Hematopoietic multipotent progenitor cell treated with erythropoietin and hydrocortisone succinate and interleukin-3 and kit ligand, for 8 days (in vitro differentiated cells): ENCODE data around the gene PIP4K2A.
"Not testable (repeated sequence)": the region's sequence is repeated elsewhere in the genome, so short reads cannot be mapped to it uniquely, and the experiment has no call there.

Experiments used
- DNase-seq: peaks from one replicate; pipeline ENCODE4 v3.0.0-alpha.2; 2015

The PIP4K2A gene

DNA sequence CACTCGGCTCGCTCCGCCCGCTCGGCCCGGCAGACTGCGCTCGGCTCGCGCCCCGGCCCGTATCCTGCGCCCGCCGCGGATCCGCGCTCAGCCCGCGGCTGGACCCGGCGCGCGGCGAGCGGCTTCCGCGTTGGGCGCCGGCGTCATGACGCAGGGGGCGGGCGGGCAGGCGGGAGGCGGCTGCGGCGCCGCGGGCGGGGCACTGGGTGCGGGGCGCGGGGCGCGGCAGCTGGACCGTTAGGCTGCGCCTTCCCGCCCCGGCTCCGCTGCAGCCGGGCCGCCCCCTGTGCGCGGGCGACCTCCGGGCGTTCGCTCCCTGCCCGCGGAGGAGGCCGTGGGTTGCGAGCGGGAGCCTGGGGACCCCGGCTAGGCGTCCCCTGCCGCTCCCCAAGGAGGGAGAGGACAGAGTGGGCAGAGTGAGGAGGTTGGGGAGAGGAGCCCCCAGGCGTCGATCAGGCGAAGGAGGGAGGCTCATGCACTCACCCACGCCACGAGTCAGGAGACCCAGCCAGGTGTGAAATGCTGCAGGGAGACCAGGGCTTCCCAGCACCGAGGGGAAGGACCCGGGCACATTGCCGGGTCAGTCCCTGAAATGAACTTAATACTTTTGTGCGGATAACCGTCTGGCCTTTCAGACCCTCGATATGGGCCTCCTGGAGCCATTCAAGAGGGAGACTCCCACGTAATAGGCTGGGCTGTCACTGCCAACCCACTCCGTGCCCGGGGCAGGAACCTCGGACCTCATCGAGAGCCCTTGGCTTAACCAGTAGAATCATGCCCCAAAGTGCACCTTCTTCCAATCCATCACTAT, at the start of gene PIP4K2A:
PIP4K2A (minus strand) TSS at position 100 of the 811 bp plus-strand sequence. CDS start 252 bp downstream, outside the sequence.
- DNase-seq: peak; percentile 75

DNA sequence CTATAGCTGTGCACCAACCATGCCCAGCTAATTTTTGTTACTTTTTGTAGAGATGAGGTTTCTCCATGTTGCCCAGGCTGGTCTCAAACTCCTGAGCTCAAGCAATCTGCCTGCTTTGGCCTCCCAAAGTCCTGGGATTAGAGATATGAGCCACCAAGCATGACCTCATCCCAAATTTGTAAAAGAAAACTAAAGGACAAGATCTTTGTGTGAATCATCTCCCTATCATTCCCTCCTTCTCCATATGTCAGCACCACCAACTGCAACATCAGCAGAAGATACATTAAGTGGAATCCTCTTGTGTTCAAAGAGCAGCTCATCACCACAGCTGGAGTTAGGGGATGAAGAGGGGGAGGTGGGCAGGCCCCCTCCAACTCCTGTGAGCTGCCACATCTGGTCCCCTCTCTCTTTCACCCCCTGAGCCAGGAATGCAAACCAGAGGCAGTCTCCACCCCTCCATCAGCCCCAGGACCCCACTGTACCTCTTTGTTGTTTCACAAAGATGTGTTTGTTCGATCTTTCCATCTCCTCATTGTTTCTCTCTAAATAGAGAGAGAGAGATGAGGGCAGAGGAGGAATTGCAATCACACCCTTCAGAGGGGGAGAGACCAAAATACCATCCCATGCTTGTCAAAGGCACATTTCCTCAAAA, 47.3 kb upstream of the PIP4K2A start:
- no peak for DNase-seq

DNA sequence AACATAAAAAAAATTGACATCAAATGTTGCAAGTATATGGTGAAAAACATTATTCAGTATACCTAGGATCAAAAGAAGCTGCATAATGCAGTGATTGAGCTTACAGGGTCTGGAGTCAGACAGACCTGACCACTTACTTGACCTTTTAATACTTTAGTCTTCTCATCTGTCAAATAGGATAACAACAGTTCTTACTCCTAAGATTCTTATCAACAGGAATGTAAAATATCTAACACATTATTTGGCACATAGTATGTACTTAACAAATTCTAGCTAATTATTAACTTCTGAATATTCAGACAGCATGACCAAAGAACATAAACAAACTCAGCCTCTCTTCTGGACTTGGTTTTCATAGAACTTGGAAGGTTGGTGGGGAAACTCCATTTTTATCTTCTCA, 45.6 kb upstream of the PIP4K2A start:
- no peak for DNase-seq

DNA sequence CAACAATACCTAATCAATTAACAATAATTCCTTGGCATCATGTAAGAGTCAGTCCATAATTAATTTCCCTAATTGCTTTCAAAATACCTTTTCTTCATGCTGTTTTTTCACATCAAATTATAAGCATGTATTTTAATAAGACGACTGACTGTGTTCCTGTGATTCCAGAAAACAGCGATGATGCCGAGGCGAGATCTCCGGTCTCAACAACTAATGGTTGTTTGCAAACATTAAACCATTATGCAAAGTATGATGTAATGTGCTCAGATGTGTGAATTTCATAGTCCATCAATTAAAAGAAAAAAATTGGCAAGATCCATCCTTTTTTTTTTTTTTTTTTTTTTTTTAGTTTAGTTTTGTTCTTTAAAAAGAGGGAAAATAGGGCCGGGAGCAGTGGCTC, 44.5 kb upstream of the PIP4K2A start:
- DNase-seq: no peak

DNA sequence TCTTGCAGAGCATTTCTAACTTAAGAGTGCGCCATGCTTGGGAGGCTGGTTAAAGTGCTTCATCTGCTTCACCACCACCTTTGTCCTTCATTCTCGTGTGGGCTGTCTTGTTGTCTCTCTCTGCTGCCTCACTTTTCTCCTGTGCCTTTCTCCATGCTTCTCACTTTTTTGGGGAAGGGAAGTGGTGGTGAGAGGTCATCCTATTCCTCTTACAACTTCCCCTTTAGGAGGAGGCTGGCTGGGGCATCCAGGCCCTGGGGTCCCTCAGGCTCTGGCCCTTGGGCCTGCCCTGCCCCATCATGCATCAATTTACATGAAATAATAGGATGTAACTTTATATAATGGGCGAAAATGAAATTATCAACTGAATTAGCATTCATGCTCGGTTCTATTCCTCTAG, 39.9 kb upstream of the PIP4K2A start:
- DNase-seq: no peak

DNA sequence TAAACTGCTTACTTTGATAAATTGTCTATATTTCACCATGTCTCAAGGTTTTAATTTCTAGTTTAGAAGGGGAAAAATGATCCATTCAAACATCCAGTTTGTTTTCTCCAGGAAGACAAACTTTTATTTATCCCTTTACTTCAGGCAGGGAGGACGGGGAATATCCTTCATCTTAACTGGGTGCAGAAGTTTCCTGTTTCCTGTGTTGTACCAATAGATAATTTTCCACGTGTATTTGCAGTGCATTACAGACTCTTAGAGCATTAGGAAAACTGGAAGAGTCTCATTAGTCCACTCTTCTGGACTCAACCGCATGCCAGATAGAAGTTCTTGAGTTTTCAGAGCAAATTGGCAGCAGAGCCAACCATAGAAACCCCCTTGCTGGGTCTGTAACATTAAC, 39.4 kb upstream of the PIP4K2A start:
- DNase-seq: no peak

DNA sequence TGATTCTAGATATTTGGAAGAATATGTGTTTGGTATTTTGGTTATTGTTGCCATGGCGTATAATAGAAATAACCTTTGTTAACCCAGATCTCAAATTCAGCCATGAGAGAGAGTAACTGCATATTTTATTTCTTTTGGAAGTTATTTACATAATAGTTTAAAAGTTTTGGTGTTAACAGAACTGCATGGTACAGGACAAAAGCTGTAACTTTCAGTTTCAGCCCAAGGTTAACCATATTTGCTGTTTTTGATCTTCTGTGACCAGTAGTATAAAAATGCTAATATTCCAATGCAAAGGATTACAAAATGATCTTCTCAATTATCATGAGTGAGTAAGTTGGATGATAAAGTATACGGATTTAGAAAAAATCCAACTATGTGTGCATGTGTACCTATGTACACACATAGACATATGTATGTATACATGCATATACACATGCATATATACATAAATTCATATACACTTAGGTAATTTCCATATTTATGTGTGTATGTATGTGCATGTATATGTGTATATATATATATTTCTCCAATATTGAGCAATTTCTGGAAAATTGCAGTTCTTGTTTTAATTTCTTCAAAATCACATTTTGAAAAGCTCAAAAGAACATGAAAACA, 38.0 kb upstream of the PIP4K2A start:
- DNase-seq: no peak

DNA sequence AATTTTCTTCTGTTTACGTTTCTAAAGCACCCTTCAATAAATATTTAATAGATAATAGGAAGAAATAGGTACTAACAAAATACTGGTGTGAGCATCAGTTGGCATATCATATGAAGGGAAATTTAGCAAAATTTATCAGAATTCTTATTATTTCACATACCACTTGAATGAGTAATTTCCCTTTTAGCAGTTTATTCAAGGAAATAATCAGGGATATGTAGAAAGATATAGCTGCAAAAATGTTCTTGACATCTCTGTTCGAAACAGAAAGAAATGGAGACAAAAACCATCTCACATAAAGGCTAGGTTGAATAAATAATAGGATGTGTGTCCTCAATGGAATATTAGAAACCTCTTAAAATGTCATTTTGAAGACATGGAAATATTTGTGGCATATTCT, 35.8 kb upstream of the PIP4K2A start:
- no peak for DNase-seq

DNA sequence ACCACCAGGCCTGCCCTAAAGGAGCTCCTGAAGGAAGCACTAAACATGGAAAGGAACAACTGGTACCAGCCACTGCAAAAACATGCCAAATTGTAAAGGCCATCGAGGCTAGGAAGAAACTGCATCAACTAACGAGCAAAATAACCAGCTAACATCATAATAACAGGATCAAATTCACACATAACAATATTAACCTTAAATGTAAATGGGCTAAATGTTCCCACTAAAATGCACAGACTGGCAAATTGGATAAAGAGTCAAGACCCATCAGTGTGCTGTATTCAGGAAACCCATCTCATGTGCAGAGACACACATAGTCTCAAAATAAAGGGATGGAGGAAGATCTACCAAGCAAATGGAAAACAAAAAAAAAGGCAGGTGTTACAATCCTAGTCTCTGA, 30.5 kb upstream of the PIP4K2A start:
- DNase-seq: not testable (repeated sequence)

DNA sequence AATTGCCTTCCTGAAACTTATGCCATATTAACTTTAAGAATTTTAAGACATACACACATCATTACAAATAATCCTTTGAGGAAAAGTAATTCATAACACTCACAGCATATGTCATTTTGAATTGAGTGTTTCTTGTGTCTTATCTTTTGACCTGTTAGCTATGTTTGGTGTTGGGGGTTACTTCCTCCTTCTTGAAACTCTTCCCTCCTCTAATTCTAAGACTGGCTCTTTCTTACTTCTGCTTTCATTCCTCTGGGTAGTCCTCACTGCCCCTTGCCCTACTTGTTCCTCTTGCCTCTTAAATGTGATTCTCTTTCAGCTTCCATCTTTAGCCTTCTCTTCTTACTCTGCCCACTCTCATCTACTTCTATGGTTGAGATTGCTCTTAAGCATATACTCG, 28.3 kb upstream of the PIP4K2A start:
- DNase-seq: peak; percentile 35

DNA sequence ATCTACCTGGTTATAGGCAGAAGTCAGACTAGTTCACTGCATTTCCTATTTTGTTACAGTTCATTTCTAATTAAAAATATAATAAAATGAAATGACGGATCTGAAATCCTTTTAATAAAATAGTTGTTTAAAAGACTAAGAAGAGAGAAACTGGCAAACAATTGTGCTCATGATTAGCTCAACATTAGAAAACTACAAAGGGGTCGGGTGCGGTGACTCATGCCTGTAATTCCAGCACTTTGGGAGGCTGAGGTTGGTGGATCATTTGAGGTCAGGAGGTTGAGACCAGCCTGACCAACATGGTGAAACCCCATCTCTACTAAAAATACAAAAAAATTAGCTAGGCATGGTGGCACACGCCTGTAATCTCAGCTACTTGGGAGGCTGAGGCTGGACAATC, 27.3 kb upstream of the PIP4K2A start:
- not testable (repeated sequence) for DNase-seq

DNA sequence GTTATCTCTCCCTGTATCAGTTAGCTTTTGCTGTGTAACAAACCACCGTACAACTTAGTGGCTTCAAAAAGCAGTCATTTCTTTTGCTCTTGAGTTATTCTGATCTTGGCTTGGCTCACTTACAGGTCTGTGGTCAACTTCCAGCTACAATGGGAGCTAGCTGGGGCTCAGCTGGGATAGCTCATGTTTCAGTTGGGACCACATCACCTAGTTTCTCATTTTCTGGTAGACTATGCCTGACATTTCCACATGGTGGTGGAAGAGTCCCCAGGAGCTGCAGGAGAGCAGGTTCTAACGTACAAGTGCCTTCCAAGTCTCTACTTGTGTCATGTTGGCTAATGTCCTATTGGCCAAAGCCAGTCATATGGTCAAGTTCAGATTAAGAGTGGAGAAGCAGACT, 25.8 kb upstream of the PIP4K2A start:
- DNase-seq: no peak

DNA sequence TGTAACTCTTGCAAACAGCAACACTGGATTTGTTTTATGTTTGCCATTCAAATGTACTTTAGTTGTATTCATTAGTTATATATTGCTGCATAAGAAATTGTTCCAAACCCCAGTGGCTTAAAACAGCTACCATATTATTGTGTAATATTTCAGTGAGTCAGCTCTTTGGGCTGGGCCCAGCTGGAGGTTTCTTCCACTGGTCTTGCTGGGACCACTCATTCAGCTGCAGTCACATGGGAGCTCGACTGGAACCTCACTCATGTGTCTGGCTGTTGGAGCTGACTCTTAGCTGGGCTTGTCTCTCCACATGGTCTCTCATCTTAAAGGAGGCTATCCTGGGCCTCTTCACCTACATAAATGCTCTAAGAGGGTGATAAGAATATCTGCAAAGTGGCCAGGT, 23.2 kb upstream of the PIP4K2A start:
- DNase-seq: no peak

DNA sequence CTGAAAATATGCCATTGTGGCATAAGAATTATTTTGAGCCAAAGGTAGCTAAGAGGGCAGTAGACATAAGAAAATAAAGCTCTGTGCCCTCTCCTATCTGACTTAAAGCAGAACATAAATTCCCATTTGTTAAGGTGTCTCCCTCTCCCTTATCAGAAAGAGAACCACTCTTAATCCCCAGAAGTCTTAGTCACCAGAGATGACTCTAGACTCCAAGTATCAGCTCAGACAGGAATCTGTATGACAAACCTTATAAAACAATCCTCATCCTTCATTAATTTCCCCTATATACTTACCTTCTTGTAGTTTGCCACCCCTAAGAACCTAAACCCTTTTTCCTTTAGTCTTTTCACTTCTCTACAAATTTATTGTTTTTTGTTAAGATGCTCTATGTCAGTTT, 21.8 kb upstream of the PIP4K2A start:
- peak; percentile 52 for DNase-seq

DNA sequence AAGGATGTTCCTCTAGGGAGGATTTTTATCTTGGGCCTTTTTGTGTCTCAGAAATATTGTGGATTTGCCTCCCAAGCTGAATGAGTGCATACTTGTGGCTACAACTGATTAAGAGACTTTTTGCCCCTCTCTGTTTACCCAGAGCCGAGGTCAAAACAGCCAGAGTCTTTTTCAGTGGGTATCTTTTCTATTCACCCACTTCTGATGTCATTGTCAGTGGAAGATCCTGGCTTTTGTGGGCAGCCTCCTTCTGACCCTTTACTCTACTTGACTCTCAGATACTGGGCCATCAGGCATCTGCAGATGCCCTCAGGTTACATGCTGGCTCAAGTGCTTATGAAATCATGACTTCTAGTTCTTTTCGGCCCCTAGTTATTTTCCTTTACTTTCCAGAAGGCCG, 19.6 kb upstream of the PIP4K2A start:
- DNase-seq: no peak

DNA sequence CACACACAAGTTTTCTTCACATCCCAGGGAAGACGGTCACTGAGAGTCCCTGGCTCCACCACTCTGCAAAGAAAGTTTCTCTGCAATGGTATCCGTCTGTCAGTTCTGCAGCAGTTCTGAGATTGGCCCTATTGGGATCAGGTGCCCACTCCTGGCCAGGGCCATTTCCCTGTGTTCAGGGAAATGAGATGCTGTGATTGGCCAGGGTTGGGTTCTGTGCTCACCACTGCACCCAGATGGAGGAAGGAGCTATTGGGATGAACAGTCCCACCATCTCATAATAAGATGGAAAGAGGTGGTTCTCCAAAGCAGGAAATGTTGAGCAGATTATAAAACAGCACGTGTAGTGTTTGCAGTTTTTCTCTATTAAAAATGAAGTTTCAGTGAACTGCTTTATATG, 13.3 kb upstream of the PIP4K2A start:
- no peak for DNase-seq

DNA sequence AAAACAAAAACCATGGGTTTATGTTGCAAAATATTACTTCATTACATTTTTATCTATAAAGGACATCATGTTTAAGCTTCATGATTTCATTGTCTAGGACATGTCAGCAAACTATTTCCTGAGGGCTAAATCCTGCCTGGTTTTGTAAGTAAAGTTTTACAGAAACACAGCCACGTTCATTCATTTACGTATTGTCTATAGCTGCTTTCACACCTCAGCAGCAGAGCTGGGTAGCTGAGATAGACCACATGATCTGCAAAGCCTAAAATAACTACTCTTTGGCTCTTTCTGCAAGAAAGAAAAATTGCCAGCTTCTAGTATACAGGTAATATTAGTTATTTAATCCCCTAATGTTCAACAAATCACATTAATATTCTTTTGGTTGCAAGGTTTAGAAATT, 12.7 kb upstream of the PIP4K2A start:
- DNase-seq: no peak

DNA sequence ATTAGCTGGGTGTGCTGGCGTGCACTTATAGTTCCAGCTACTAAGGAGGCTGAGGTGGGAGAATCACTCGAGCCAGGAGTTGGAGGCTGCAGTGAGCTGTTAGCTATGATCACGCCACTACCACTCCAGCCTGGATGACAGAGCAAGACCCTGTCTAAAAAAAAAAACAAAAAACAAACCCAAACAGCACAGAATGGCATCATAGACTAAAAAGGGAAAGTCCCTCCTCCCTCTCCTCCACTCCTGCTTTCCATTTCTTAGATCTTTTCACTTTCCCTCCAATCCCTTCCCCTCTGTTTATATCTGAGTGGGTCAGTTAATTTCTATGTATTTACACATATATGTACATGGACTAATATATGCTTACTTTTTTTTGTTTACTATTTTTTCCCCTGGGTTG, 10.4 kb upstream of the PIP4K2A start:
- DNase-seq: no peak

DNA sequence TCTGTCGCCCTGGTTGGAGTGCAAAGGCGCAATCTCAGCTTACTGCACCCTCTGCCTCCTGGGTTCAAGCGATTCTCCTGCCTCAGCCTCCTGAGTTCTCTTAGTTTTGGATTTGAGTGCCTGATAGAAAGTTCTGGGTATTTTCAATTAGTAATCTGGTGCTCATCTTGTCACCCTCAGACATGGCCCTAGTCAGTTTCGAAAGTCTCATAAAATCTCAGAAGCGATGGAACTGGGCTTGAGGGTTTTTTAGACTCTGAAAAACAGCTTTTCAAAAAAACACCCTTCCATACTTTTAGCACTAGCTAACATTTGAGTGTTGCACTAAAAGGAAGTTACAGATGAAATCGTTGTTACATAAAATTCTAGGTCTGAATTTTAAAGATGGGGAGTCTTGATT, 9.4 kb upstream of the PIP4K2A start:
- DNase-seq: no peak

DNA sequence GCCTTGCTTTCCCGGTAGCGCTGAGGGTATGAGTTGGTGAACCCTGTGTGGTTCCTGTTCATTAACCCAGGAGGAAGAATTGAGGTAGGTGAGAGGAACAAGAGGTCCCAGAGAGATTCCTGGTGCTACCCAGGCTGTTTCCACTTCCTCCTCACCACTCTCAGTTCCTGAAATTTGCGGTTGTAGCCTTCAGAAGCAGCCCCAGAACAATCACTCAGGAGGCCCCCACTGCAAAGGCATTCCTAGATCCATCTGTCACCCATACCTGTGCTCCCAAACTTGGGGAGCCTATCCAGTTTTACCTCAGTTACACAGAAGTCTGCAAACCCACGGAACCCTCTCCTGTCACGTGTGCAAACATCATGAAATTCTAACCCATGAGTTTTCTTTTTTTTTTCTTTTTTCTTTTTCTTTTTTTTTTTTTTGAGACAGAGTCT, 9.0 kb upstream of the PIP4K2A start:
- DNase-seq: no peak

DNA sequence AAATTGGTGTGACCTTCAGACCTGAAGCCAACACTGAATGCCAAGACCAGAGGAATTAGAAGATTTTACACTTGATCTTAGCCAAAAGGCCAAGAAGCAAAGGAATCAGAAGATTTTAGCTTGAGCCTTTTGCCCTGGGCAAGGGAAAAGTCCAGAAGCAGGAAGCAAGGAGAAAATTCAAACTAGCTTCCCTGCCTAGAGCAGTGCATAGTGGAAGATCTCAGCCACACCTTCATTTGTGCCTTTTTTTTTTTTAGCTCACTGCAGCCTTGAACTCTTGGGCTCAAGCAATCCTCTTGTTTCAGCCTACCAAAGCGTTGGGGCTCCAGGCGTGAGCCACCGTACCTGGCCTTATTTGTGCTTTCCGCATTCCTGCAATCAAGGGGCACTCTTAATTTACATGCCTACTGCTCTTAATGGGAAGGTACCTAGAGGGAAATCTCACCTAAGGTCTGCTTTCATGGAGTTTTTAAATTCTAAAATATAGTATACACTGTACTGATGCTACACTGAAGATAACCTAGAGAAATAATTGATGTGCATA, 8.3 kb upstream of the PIP4K2A start:
- no peak for DNase-seq

DNA sequence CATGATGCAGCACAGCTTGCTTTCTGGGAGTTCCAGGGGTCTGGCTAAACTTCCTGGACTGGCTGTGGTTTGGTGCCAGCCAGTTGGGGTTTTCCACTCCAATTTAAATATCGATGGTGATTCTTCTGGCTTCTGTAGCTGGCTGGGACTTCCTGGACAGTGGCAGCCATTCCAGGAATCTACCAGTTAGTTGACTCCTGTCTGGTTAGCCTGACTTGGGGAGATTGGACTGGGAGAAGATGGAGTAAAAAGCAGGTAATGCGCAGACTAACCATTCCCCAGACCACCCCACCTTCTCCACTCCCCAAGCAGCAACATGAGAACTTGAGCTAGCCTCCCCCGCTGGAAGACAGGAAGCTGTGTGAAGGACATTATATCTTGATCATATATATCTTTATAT, 6.3 kb upstream of the PIP4K2A start:
- no peak for DNase-seq

DNA sequence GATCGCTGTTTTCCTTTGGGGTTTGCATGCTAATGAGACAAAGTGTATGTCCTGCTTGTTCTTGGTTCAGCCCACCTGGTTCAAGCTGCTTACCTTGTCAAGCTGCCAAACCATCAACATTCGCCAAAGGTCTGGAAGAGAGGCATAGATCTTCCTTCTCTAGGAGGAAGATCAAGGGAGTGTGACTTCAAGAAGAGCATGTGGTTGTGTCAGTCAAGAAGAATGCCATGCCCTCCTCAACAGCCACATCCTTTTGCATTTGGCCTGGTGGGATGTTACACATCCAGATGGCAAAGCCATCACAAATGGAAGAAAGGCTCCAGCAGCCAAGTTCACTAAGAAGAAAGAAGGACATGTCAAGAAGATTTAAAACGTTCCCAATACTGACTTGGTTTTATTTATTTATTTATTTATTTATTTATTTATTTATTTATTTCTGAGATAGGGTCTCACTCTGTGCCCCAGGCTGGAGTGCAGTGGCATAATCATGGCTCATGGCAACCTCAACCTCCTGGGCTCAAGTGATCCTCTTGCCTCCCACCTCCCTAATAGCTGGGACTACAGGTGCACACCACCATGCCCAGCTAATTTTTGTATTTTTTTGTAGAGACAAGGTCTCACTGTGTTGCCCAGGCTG, 5.1 kb upstream of the PIP4K2A start:
- DNase-seq: no peak
